SU-DHL-6 (cell line): ENCODE data around the gene LUM.

Source experiments
- EZH2phosphoT487 ChIP-seq: fragments of 200-600 bp; sonication (generic), shearing (Covaris generic); conservative IDR thresholded peaks from 2 replicates; pipeline ENCODE4 v1.6.1; 2018; ENCODE audit warnings: mild to moderate bottlenecking, antibody characterized with exemption, low read length, moderate library complexity, mixed read lengths
- TF ChIP-seq, protein P1 (sequence below): fragments of 200-600 bp; sonication (generic); IDR thresholded peaks from one replicate; pipeline ENCODE4 v1.5.1; 2017; ENCODE audit warnings: antibody characterized with exemption, mild to moderate bottlenecking, low read length, moderate library complexity; ENCODE audit not compliant: insufficient read depth, poor library complexity, severe bottlenecking

DNA sequence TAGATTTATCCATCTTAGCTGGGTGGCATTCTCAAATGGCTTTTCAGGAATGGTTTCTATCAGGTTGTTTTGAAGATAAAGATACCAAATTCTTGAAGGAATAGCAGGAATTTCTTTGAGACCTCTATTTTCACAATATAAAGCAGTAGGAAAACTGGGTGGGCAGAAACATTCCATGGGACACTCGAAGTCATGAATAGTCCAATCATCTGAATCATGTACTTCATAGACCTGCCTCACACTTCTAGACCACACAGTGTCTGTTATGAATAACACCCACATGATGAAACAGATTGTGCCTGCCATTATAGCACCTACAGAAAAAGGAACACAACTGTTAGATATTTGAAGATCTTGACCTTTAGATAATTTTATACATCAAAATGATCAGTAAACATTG, 55.3 kb downstream of the LUM start:
- TF ChIP-seq, protein P1, sequence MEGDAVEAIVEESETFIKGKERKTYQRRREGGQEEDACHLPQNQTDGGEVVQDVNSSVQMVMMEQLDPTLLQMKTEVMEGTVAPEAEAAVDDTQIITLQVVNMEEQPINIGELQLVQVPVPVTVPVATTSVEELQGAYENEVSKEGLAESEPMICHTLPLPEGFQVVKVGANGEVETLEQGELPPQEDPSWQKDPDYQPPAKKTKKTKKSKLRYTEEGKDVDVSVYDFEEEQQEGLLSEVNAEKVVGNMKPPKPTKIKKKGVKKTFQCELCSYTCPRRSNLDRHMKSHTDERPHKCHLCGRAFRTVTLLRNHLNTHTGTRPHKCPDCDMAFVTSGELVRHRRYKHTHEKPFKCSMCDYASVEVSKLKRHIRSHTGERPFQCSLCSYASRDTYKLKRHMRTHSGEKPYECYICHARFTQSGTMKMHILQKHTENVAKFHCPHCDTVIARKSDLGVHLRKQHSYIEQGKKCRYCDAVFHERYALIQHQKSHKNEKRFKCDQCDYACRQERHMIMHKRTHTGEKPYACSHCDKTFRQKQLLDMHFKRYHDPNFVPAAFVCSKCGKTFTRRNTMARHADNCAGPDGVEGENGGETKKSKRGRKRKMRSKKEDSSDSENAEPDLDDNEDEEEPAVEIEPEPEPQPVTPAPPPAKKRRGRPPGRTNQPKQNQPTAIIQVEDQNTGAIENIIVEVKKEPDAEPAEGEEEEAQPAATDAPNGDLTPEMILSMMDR: no peak
- no peak for TF ChIP-seq EZH2phosphoT487
